GM12801 (cell line): Measurements from ENCODE around the gene BRD4.

Experiments used
- CTCF ChIP-seq: IDR thresholded peaks from one replicate; pipeline ENCODE4 v1.5.1; 2011; ENCODE audit warnings: control low read depth; ENCODE audit not compliant: insufficient read length; ENCODE audit errors: extremely low read depth

BRD4 gene

GRCh38 chr19:15213715-15214381 is 118.5 kb downstream of the BRD4 start:
- TF ChIP-seq CTCF: no peak

- no peak for TF ChIP-seq CTCF
Measured at GRCh38 chr19:15212711-15213110, 119.6 kb downstream of the BRD4 start.

GRCh38 chr19:15210323-15210781 is 122.0 kb downstream of the BRD4 start:
- TF ChIP-seq CTCF: no peak

- no peak for TF ChIP-seq CTCF
Measured at GRCh38 chr19:15201374-15202023, 130.8 kb downstream of the BRD4 start.

GRCh38 chr19:15200553-15201364 is 131.6 kb downstream of the BRD4 start, which contains the start of gene NOTCH3:
Gene NOTCH3 (minus strand): TSS chr19:15200995. CDS start chr19:15200905, 90 bp downstream.
- TF ChIP-seq CTCF: no peak

- no peak for TF ChIP-seq CTCF
Measured at GRCh38 chr19:15199661-15200552, 132.4 kb downstream of the BRD4 start.
